ENCODE measurements around the gene TMEM238. TPM values are rescaled to one million over a fixed set of nuclear protein-coding genes. Genes with fewer than 3 reads are reported as not detected.
"Not testable (repeated sequence)": the region's sequence is repeated elsewhere in the genome, so short reads cannot be mapped to it uniquely, and the experiment has no call there.

TMEM238 gene
- total RNA-seq, 3 donors from 2014 or later (not counting 1 experiment from before 2014, with no cell fraction given): 2.9 to 5.1 (median 4.0) TPM

GRCh38 chr19:55423225-55424005 lies 39.3 kb upstream of the TMEM238 start:
- Histone ChIP-seq H3K27me3 (ENCODE audit: control insufficient read depth, insufficient read depth, low read length) (peaks cover 3% of the 10 kb centered on the region), H3K36me3 (ENCODE audit: control insufficient read depth, insufficient read depth, low read length) (no peaks in the 10 kb centered on the region), H3K9me3 (ENCODE audit: control insufficient read depth, insufficient read depth, low read length) (no peaks in the 10 kb centered on the region), H3K4me1 (ENCODE audit: control insufficient read depth, insufficient read depth, low read length) (peaks cover 9% of the 10 kb centered on the region), H3K27ac (ENCODE audit: low read length) (no peak overlapping the region), H3K4me3 (ENCODE audit: low read length) (no peak overlapping the region)
- ATAC-seq (no peak), DNase-seq (no peak)
- Mint-ChIP-seq H3K36me3 (no peaks in the 10 kb centered on the region), H3K27me3 (ENCODE audit: low read depth in 2 of 2) (peaks cover 8 to 19% of the 10 kb centered on the region in 2 donors), H3K4me3 (no peak overlapping the region), H3K9me3 (no peaks in the 10 kb centered on the region), H3K4me1 (peaks cover 5 to 6% of the 10 kb centered on the region in 2 donors), H3K27ac (no peak overlapping the region)
- TF ChIP-seq CTCF (IDR thresholded peaks at IDR 0.05): no peak
- WGBS (ENCODE audit: insufficient coverage): 88% methylated on average over 13 of the region's 13 CpGs
- intact Hi-C loops (cut with micrococcal nuclease): no loop called here

- H3K27me3 ChIP-seq (ENCODE audit: control insufficient read depth, insufficient read depth, low read length); H3K9me3 ChIP-seq (ENCODE audit: control insufficient read depth, insufficient read depth, low read length); H3K36me3 ChIP-seq (ENCODE audit: control insufficient read depth, insufficient read depth, low read length); H3K27ac ChIP-seq (ENCODE audit: low read length); H3K9me3 Mint-ChIP-seq; H3K27ac Mint-ChIP-seq; H3K4me1 ChIP-seq (ENCODE audit: control insufficient read depth, insufficient read depth, low read length); H3K4me1 Mint-ChIP-seq; H3K4me3 ChIP-seq (ENCODE audit: low read length); intact Hi-C loops (cut with micrococcal nuclease); H3K4me3 Mint-ChIP-seq; H3K36me3 Mint-ChIP-seq: not testable (repeated sequence)
- DNase-seq (peak in 1 of 2 donors; percentile 73), ATAC-seq (peak; percentile 40 to 86 (median 52))
- H3K27me3 Mint-ChIP-seq (ENCODE audit: low read depth in 2 of 2): peaks cover 14 to 16% of the 10 kb centered on the region in 2 donors
- WGBS (ENCODE audit: insufficient coverage): 5% methylated on average over 4 of the region's 4 CpGs
These were observed 37.2 kb upstream of the TMEM238 start for GRCh38 chr19:55421281-55421680.

- H3K27ac Mint-ChIP-seq: no peak overlapping the region
- Histone ChIP-seq H3K36me3 (ENCODE audit: control insufficient read depth, insufficient read depth, low read length) (no peaks in the 10 kb centered on the region), H3K4me3 (ENCODE audit: low read length) (no peak overlapping the region), H3K27ac (ENCODE audit: low read length) (no peak overlapping the region), H3K27me3 (ENCODE audit: control insufficient read depth, insufficient read depth, low read length) (peaks cover 3% of the 10 kb centered on the region), H3K9me3 (ENCODE audit: control insufficient read depth, insufficient read depth, low read length) (no peaks in the 10 kb centered on the region), H3K4me1 (ENCODE audit: control insufficient read depth, insufficient read depth, low read length) (peaks cover 9% of the 10 kb centered on the region)
- no peak for TF ChIP-seq CTCF (IDR thresholded peaks at IDR 0.05)
- intact Hi-C loops (cut with micrococcal nuclease): loop anchor here (2.0 to 5.0 kb wide), 3 partner anchors 127 to 537 kb away; no protein-coding TSS in a partner anchor
- H3K4me1 Mint-ChIP-seq: peaks cover 5 to 6% of the 10 kb centered on the region in 2 donors
- no peak for ATAC-seq
- no peak for DNase-seq
- WGBS (ENCODE audit: insufficient coverage): 84% methylated on average over 5 of the region's 5 CpGs
- H3K4me3 Mint-ChIP-seq: no peak overlapping the region
- no peaks in the 10 kb centered on the region for H3K9me3 Mint-ChIP-seq
- H3K27me3 Mint-ChIP-seq (ENCODE audit: low read depth in 2 of 2): peaks cover 10% of the 10 kb centered on the region in 2 donors
- H3K36me3 Mint-ChIP-seq: no peaks in the 10 kb centered on the region
These were observed 35.6 kb upstream of the TMEM238 start for GRCh38 chr19:55419624-55420236.

GRCh38 chr19:55419103-55419502 lies 35.0 kb upstream of the TMEM238 start:
- WGBS (ENCODE audit: insufficient coverage): 72% methylated on average over 5 of the region's 5 CpGs
- DNase-seq: no peak
- Histone ChIP-seq H3K4me1 (ENCODE audit: control insufficient read depth, insufficient read depth, low read length) (peaks cover 9% of the 10 kb centered on the region), H3K36me3 (ENCODE audit: control insufficient read depth, insufficient read depth, low read length) (no peaks in the 10 kb centered on the region), H3K27ac (ENCODE audit: low read length) (no peak overlapping the region), H3K9me3 (ENCODE audit: control insufficient read depth, insufficient read depth, low read length) (no peaks in the 10 kb centered on the region), H3K27me3 (ENCODE audit: control insufficient read depth, insufficient read depth, low read length) (peaks cover 3% of the 10 kb centered on the region), H3K4me3 (ENCODE audit: low read length) (no peak overlapping the region)
- no peak for TF ChIP-seq CTCF (IDR thresholded peaks at IDR 0.05)
- H3K36me3 Mint-ChIP-seq: no peaks in the 10 kb centered on the region
- peaks cover 7 to 8% of the 10 kb centered on the region in 2 donors for H3K27me3 Mint-ChIP-seq (ENCODE audit: low read depth in 2 of 2)
- H3K9me3 Mint-ChIP-seq: no peaks in the 10 kb centered on the region
- no peak overlapping the region for H3K4me3 Mint-ChIP-seq
- peaks cover 5 to 6% of the 10 kb centered on the region in 2 donors for H3K4me1 Mint-ChIP-seq
- intact Hi-C loops (cut with micrococcal nuclease): loop anchor here (2.0 to 5.0 kb wide), 3 partner anchors 126 to 537 kb away; no protein-coding TSS in a partner anchor
- ATAC-seq: no peak
- no peak overlapping the region for H3K27ac Mint-ChIP-seq
